HEK293 (cell line): ENCODE measurements around the gene ATP5MC3.

Experiments
- MYNN ChIP-seq: fragments of 450-650 bp; formaldehyde crosslinking; IDR thresholded peaks from 2 replicates; pipeline ENCODE4 v1.5.1; 2016; ENCODE audit warnings: missing biosample characterization, missing genetic modification characterization, borderline replicate concordance
- SP2 ChIP-seq: fragments of 450-650 bp; formaldehyde crosslinking; IDR thresholded peaks from 2 replicates; pipeline ENCODE4 v1.5.1; 2016; ENCODE audit warnings: missing biosample characterization, missing genetic modification characterization
- ZNF19 ChIP-seq: fragments of 450-650 bp; formaldehyde crosslinking; IDR thresholded peaks from 2 replicates; pipeline ENCODE4; 2016; ENCODE audit warnings: missing biosample characterization, missing genetic modification characterization, low read depth
- ZNF660 ChIP-seq: fragments of 450-650 bp; IDR thresholded peaks from 2 replicates; pipeline ENCODE4 v1.5.1; 2018; ENCODE audit warnings: missing biosample characterization, mild to moderate bottlenecking, missing genetic modification characterization
- ZNF785 ChIP-seq: fragments of 450-650 bp; formaldehyde crosslinking; IDR thresholded peaks from 2 replicates; pipeline ENCODE4 v1.5.1; 2016; ENCODE audit warnings: missing biosample characterization, missing genetic modification characterization
- TF ChIP-seq, protein P1 (sequence below): fragments of 450-650 bp; formaldehyde crosslinking; IDR thresholded peaks from 2 replicates; pipeline ENCODE4 v1.5.1; 2016; ENCODE audit warnings: missing biosample characterization, missing genetic modification characterization
- TF ChIP-seq, protein P2 (sequence below): fragments of 450-650 bp; formaldehyde crosslinking; IDR thresholded peaks from 2 replicates; pipeline ENCODE4 v1.5.1; 2016; ENCODE audit warnings: missing biosample characterization, missing genetic modification characterization

DNA sequence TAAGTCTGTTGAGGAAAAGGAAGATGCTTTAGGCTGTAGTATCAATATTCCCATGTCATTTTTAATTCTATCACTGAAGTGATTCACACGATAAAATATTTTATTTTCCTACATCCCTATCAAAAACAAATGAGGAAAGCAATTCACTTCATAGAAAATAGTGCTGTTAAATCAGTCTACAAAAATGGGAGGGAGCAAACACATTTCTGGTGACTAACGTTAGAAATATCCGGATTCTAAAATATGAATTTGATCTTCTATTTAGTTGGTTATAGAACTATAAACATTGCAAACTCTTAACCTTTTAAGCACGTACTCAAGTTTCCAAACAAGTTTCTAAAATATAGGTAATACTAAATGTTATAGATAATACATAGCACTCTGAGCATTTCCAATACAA is 34.3 kb downstream of the ATP5MC3 start:
- TF ChIP-seq ZNF785, result no peak
- no peak for TF ChIP-seq MYNN (tag by site-specific recombination)
- TF ChIP-seq, protein P1, sequence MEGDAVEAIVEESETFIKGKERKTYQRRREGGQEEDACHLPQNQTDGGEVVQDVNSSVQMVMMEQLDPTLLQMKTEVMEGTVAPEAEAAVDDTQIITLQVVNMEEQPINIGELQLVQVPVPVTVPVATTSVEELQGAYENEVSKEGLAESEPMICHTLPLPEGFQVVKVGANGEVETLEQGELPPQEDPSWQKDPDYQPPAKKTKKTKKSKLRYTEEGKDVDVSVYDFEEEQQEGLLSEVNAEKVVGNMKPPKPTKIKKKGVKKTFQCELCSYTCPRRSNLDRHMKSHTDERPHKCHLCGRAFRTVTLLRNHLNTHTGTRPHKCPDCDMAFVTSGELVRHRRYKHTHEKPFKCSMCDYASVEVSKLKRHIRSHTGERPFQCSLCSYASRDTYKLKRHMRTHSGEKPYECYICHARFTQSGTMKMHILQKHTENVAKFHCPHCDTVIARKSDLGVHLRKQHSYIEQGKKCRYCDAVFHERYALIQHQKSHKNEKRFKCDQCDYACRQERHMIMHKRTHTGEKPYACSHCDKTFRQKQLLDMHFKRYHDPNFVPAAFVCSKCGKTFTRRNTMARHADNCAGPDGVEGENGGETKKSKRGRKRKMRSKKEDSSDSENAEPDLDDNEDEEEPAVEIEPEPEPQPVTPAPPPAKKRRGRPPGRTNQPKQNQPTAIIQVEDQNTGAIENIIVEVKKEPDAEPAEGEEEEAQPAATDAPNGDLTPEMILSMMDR (tag by site-specific recombination), result no peak
- TF ChIP-seq SP2, result no peak
- TF ChIP-seq ZNF19, result no peak
- no peak for TF ChIP-seq ZNF660
- TF ChIP-seq, protein P2, sequence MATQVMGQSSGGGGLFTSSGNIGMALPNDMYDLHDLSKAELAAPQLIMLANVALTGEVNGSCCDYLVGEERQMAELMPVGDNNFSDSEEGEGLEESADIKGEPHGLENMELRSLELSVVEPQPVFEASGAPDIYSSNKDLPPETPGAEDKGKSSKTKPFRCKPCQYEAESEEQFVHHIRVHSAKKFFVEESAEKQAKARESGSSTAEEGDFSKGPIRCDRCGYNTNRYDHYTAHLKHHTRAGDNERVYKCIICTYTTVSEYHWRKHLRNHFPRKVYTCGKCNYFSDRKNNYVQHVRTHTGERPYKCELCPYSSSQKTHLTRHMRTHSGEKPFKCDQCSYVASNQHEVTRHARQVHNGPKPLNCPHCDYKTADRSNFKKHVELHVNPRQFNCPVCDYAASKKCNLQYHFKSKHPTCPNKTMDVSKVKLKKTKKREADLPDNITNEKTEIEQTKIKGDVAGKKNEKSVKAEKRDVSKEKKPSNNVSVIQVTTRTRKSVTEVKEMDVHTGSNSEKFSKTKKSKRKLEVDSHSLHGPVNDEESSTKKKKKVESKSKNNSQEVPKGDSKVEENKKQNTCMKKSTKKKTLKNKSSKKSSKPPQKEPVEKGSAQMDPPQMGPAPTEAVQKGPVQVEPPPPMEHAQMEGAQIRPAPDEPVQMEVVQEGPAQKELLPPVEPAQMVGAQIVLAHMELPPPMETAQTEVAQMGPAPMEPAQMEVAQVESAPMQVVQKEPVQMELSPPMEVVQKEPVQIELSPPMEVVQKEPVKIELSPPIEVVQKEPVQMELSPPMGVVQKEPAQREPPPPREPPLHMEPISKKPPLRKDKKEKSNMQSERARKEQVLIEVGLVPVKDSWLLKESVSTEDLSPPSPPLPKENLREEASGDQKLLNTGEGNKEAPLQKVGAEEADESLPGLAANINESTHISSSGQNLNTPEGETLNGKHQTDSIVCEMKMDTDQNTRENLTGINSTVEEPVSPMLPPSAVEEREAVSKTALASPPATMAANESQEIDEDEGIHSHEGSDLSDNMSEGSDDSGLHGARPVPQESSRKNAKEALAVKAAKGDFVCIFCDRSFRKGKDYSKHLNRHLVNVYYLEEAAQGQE (tag by site-specific recombination), result no peak
